GM06990 (cell line): Measurements from ENCODE around the gene BMP4.

Source experiments
- DNase-seq: peaks from one replicate; pipeline ENCODE4 v3.0.0-alpha.2; 2011; ENCODE audit not compliant: insufficient read length; ENCODE audit errors: extremely low read depth
- H3K27me3 ChIP-seq: replicated peaks from 2 replicates; pipeline ENCODE4 v1.6.0; 2011; ENCODE audit warnings: low read length; ENCODE audit not compliant: control insufficient read depth, insufficient read depth
- H3K36me3 ChIP-seq: 2 replicates; pipeline ENCODE4 v1.5.1; 2011; ENCODE audit warnings: low read length; ENCODE audit not compliant: control insufficient read depth, insufficient read depth
- H3K4me3 ChIP-seq: replicated peaks from 2 replicates; pipeline ENCODE4 v1.5.1; 2011; ENCODE audit warnings: low read depth, mild to moderate bottlenecking, control low read depth, low read length
- TF ChIP-seq, protein P1 (sequence below): IDR thresholded peaks from 2 replicates; pipeline ENCODE4 v1.5.1; 2011; ENCODE audit warnings: low read length, control low read depth, mild to moderate bottlenecking, inconsistent platforms; ENCODE audit not compliant: insufficient read depth, poor library complexity, severe bottlenecking

The BMP4 gene

DNA sequence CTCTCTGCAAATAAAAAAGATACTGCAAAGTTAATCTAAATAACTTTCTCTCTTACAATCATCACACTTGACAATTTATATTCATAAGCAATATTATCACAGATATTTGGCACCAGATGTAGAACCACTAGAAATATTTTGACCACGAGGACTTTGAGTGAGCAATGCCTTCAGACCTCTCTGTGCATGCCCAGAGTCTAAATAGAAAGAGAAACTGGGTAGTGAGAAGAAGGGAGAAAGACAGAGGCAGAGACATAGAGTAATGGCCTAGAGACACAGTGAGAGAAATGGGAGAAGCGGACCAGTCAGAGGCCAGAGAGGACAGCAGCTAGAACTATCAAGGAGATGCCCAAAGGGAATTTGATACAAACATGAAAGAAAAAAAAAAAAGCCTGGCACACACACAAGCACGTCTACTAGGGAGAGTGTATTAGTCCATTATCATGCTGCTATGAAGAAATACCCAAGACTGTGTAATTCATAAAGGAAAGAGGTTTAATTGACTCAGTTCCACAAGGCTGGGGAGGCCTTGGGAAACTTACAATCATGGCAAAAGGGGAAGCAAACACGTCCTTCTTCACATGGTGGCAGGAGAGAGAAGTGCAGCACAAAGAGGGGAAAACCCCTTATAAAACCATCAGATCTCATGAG, 41.1 kb downstream of the BMP4 start:
- Histone ChIP-seq H3K27me3 (no peaks in the 10 kb centered on the region; the same call in 1 of the 2 replicates), H3K4me3 (no peak overlapping the region), H3K36me3 (no peaks in the 10 kb centered on the region)
- DNase-seq, result no peak
- TF ChIP-seq, protein P1, sequence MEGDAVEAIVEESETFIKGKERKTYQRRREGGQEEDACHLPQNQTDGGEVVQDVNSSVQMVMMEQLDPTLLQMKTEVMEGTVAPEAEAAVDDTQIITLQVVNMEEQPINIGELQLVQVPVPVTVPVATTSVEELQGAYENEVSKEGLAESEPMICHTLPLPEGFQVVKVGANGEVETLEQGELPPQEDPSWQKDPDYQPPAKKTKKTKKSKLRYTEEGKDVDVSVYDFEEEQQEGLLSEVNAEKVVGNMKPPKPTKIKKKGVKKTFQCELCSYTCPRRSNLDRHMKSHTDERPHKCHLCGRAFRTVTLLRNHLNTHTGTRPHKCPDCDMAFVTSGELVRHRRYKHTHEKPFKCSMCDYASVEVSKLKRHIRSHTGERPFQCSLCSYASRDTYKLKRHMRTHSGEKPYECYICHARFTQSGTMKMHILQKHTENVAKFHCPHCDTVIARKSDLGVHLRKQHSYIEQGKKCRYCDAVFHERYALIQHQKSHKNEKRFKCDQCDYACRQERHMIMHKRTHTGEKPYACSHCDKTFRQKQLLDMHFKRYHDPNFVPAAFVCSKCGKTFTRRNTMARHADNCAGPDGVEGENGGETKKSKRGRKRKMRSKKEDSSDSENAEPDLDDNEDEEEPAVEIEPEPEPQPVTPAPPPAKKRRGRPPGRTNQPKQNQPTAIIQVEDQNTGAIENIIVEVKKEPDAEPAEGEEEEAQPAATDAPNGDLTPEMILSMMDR, result no peak

- no peaks in the 10 kb centered on the region; the same call in 1 of the 2 replicates for H3K27me3 ChIP-seq
- H3K36me3 ChIP-seq, result no peaks in the 10 kb centered on the region
- H3K4me3 ChIP-seq, result no peak overlapping the region
- DNase-seq, result no peak
- TF ChIP-seq, protein P1, result no peak
Observed at GRCh38 chr14:53912021-53912420, 44.6 kb downstream of the BMP4 start.

DNA sequence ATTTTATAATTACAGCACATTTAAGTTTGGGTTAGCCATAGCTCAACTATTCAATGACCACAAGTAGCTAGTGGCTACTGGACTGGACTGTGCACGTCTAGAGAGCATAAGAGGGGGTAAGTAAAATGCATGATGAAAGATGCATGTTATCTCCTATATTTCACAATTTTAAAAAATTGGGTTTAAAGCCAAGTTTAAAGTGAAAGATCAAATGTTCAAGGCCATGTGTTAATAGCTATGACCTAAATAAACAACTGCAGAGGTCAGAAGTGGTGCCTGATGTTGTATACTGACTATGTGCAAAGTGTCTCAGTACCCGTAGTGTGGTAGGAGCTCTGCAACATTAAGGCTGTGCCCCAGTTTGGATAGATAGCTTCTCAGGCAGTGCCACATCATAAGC, 48.2 kb downstream of the BMP4 start:
- no peak for DNase-seq
- Histone ChIP-seq H3K36me3 (no peaks in the 10 kb centered on the region), H3K4me3 (no peak overlapping the region), H3K27me3 (no peaks in the 10 kb centered on the region)
- TF ChIP-seq, protein P1, result no peak

DNA sequence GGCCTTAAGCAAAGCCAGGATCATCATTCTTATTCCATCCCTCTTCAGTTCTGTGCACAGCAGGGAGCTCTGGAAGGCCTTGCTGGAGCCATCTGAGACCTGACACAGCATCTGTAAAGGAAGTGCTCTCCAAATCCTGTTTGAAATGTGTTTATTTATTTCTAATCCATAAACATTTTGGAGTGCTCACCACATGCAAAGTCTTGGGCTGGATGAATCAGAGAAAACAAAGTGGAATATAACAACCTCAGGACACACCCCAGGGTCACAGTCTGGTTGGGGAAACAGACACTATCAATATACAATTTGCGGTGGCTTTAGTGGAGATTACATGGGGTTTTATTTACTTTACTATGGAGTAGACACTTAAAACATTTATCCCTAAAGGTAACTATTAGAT, 54.3 kb downstream of the BMP4 start:
- no peaks in the 10 kb centered on the region for H3K36me3 ChIP-seq
- H3K27me3 ChIP-seq, result no peaks in the 10 kb centered on the region; the same call in none of the 2 replicates
- H3K4me3 ChIP-seq, result no peak overlapping the region
- TF ChIP-seq, protein P1, result no peak
- no peak for DNase-seq

GRCh38 chr14:53900499-53900898, 56.1 kb downstream of the BMP4 start:
- Histone ChIP-seq H3K36me3 (no peaks in the 10 kb centered on the region), H3K4me3 (no peak overlapping the region), H3K27me3 (no peaks in the 10 kb centered on the region; the same call in none of the 2 replicates)
- no peak for DNase-seq
- TF ChIP-seq, protein P1, result no peak
